ENCODE measurements around the gene NELFA. TPM values are rescaled to one million over a fixed set of nuclear protein-coding genes. Genes with fewer than 3 reads are reported as not detected.

The NELFA gene
- total RNA-seq (2016; rRNA removed; fragmentation: Illumina TruSeq; extraction: Trizol) (11.4 and 18.5 TPM in 2 replicates), polyA plus RNA-seq (2011; rRNA removed) (13.3 and 14.6 TPM in 2 replicates), polyA minus RNA-seq (2011; rRNA and poly(A)+ RNA removed; ENCODE audit: low replicate concordance) (8.8 and 40.6 TPM in 2 replicates), Bru-seq, nascent RNA (percentile 73 among the genes with signal in this experiment), BruChase-seq, experiment 1, labeled RNA remaining after a 6-hour chase (percentile 87 among the genes with signal in this experiment), BruChase-seq, experiment 2, labeled RNA remaining after a 2-hour chase (percentile 83 among the genes with signal in this experiment)
- 11.0 and 11.5 TPM in 2 replicates for total RNA-seq (2016; cell fraction: cytosol; rRNA removed; fragmentation: Illumina TruSeq; extraction: Trizol; ENCODE audit: low read depth)
- total RNA-seq (2016; cell fraction: insoluble cytoplasmic fraction; rRNA removed; fragmentation: Illumina TruSeq; extraction: Trizol), result 10.3 and 19.4 TPM in 2 replicates
- 15.4 and 15.7 TPM in 2 replicates for total RNA-seq (2016; cell fraction: membrane; rRNA removed; fragmentation: Illumina TruSeq; extraction: Trizol)
- 15.3 and 18.5 TPM in 2 replicates for total RNA-seq (2016; cell fraction: nucleus; rRNA removed; fragmentation: Illumina TruSeq; extraction: Trizol)
- polyA plus RNA-seq (2011; cell fraction: cytosol; rRNA removed), result 6.5 and 13.6 TPM in 2 replicates
- 45.3 and 58.0 TPM in 2 replicates for polyA plus RNA-seq (2011; cell fraction: nucleus; rRNA removed)
- polyA plus RNA-seq (2012), result 16.5 and 18.9 TPM in 2 replicates
- 6.0 and 6.9 TPM in 2 replicates for polyA plus RNA-seq (2016; cell fraction: cytosol; fragmentation: Illumina TruSeq; extraction: Trizol; ENCODE audit: low read depth)
- polyA plus RNA-seq (2016; cell fraction: insoluble cytoplasmic fraction; fragmentation: Illumina TruSeq; extraction: Trizol; ENCODE audit: low read depth), result 18.4 and 25.2 TPM in 2 replicates
- polyA plus RNA-seq (2016; cell fraction: membrane; fragmentation: Illumina TruSeq; extraction: Trizol; ENCODE audit: low read depth), result 9.2 and 10.2 TPM in 2 replicates
- polyA plus RNA-seq (2016; cell fraction: nucleus; fragmentation: Illumina TruSeq; extraction: Trizol; ENCODE audit: insufficient read depth, low read depth), result 43.4 and 47.9 TPM in 2 replicates
- polyA minus RNA-seq (2011; cell fraction: cytosol; rRNA and poly(A)+ RNA removed), result 11.3 and 19.9 TPM in 2 replicates
- 29.0 and 37.0 TPM in 2 replicates for polyA minus RNA-seq (2011; cell fraction: nucleus; rRNA and poly(A)+ RNA removed)
- long read RNA-seq, experiment 1, transcript NELFA-202 (11 exons, 3,343 nt), result major isoform, 54 of 64 reads
- long read RNA-seq, experiment 1, partial matches to known transcripts, result 3 of 64 reads
- long read RNA-seq, experiment 1, other reads (novel, unspliced or antisense), result 4 of 64 reads
- long read RNA-seq, experiment 2, transcript NELFA-202 (11 exons, 3,343 nt), result major isoform, 11 of 32 reads
- long read RNA-seq, experiment 2, partial matches to known transcripts, result 17 of 32 reads
- long read RNA-seq, experiment 2, other reads (novel, unspliced or antisense), result 3 of 32 reads

- no TSS peak for BruUV-seq (replicated peaks)
- WGBS (ENCODE audit: low lambda C conversion rate), result 0% methylated on average over 1 of the region's 95 CpGs
- FAIRE-seq, result no peak
- in situ Hi-C loops (cut with HindIII; ENCODE audit: extremely low pct_ligation_motif_present, low pct_unique_long_range_greater_than_20kb), result loop anchor here (25.0 kb wide), 1 partner anchor 178 kb away; no protein-coding TSS in a partner anchor
- Histone ChIP-seq H3K27ac (ENCODE audit: extremely low read length, insufficient read depth, low read length) (peak within 1 kb of the TSS; percentile 98), H3K79me2 (ENCODE audit: insufficient read depth, low read length) (peaks cover 40% of the 10 kb centered on the region), H3K36me3 (replicated peaks in 1 of 2; ENCODE audit: control insufficient read depth in 1 of 2, insufficient read depth in 2 of 2, low read length in 2 of 2) (peaks cover 1 to 12% of the 10 kb centered on the region in 2 experiments; a peak in 2 of 5 replicates), H3K9me3 (ENCODE audit: low read length) (no peaks in the 10 kb centered on the region), H2AFZ (ENCODE audit: low read length) (no peak within 1 kb of the TSS), H3K4me2 (ENCODE audit: low read depth, low read length) (peak within 1 kb of the TSS; percentile 95), H3K4me1 (ENCODE audit: insufficient read depth, low read length) (peaks cover 26% of the 10 kb centered on the region), H3K9ac (ENCODE audit: insufficient read depth, low read depth, low read length) (peak within 1 kb of the TSS; percentile 99), H3K27me3 (ENCODE audit: control insufficient read depth in 1 of 2, insufficient read depth in 2 of 2, low read length in 2 of 2) (no peaks in the 10 kb centered on the region; a peak in 1 of 5 replicates), H4K20me1 (ENCODE audit: insufficient read depth, low read length) (peaks cover 13% of the 10 kb centered on the region), H3K4me3 (replicated peaks in 1 of 3; ENCODE audit: insufficient read depth in 1 of 3, low read depth in 2 of 3, low read length in 3 of 3) (peak within 1 kb of the TSS; percentile 80 to 100 (median 99))
- peak; percentile 93 for DNase-seq (ENCODE audit: low spot score)
- intact Hi-C loops (cut with micrococcal nuclease; ENCODE audit: unreplicated experiment), result loop anchor here (5.0 kb wide), 1 partner anchor 438 kb away; no protein-coding TSS in a partner anchor
- ChIA-PET POLR2A (interaction anchor here (1.0 to 1.3 kb wide), 4 partner anchors 9 to 233 kb away, joined by 3 to 5 read pairs (median 4); partner anchors contain the start of gene NAT8L), CTCF (ENCODE audit: low intra/inter-chr PET ratio, low total read pairs) (interaction anchor here (1.4 kb wide), 1 partner anchor 178 kb away, joined by 3 read pairs; no protein-coding TSS in a partner anchor)
- peak; percentile 87 for ATAC-seq
- TF ChIP-seq ZNF775 (CRISPR knock-in tag; IDR thresholded peaks at IDR 0.05; ENCODE audit: borderline replicate concordance) (no peak), BHLHE40 (IDR thresholded peaks at IDR 0.05; ENCODE audit: low read length) (no peak; the same call in 1 of the 2 replicates), ZNF646 (CRISPR knock-in tag; IDR thresholded peaks at IDR 0.05) (no peak), EHMT2 (IDR thresholded peaks at IDR 0.05; ENCODE audit: borderline replicate concordance, low read depth, low read length) (no peak), RBM39 (IDR thresholded peaks at IDR 0.05; ENCODE audit: low read depth, low read length, poor library complexity, severe bottlenecking) (peak; percentile 49), ZNF563 (CRISPR knock-in tag; IDR thresholded peaks at IDR 0.05) (peak; percentile 89)
- TF ChIP-seq, protein P1, sequence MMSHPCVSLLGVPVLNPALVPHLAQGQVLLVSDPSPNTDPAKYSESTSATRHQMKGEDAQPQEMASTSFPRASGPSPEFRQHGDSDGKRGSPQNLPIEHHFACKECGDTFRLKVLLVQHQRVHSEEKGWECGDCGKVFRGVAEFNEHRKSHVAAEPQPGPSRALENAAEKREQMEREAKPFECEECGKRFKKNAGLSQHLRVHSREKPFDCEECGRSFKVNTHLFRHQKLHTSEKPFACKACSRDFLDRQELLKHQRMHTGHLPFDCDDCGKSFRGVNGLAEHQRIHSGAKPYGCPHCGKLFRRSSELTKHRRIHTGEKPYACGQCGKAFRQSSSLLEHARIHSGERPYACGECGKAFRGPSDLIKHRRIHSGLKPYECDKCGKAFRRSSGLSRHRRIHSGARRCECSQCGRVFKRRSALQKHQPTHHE (CRISPR knock-in tag; IDR thresholded peaks at IDR 0.05; ENCODE audit: borderline replicate concordance), result no peak
Measured at GRCh38 chr4:2008921-2009650, at the start of gene NELFA. TSS of gene NELFA (minus strand) at chr4:2008974. CDS start at chr4:2008959, 15 bp downstream.
